Upper lobe of left lung (tissue), 4 donors: ENCODE results near the gene NSUN5.

ENCODE experiments used
- EP300 ChIP-seq, 4 donors: sonication (generic); formaldehyde crosslinking; IDR thresholded peaks; one replicate each; pipeline ENCODE4 v1.5.1; 2017; ENCODE audit warnings: antibody characterized with exemption in 4 of 4, control low read depth in 2 of 4
- POLR2A ChIP-seq, 4 donors: fragments of 450-650 bp; IDR thresholded peaks; one replicate each; pipeline ENCODE4 v1.5.1; 2016 to 2017; ENCODE audit warnings: antibody characterized with exemption in 4 of 4, mild to moderate bottlenecking in 2 of 4
- POLR2AphosphoS5 ChIP-seq, 2 donors: sonication (generic); formaldehyde crosslinking; IDR thresholded peaks; one replicate each; pipeline ENCODE4 v1.5.1; 2017; ENCODE audit warnings: antibody characterized with exemption in 2 of 2
- TF ChIP-seq, protein P1 (sequence below), 6 experiments: fragments of 450-650 bp in 4 of 6; fragments of 200-600 bp in 2 of 6; sonication (generic) in 2 of 6; IDR thresholded peaks; one replicate each; pipeline ENCODE4 v1.5.1; 2016 to 2019; ENCODE audit warnings: antibody characterized with exemption in 6 of 6

- TF ChIP-seq, protein P1, sequence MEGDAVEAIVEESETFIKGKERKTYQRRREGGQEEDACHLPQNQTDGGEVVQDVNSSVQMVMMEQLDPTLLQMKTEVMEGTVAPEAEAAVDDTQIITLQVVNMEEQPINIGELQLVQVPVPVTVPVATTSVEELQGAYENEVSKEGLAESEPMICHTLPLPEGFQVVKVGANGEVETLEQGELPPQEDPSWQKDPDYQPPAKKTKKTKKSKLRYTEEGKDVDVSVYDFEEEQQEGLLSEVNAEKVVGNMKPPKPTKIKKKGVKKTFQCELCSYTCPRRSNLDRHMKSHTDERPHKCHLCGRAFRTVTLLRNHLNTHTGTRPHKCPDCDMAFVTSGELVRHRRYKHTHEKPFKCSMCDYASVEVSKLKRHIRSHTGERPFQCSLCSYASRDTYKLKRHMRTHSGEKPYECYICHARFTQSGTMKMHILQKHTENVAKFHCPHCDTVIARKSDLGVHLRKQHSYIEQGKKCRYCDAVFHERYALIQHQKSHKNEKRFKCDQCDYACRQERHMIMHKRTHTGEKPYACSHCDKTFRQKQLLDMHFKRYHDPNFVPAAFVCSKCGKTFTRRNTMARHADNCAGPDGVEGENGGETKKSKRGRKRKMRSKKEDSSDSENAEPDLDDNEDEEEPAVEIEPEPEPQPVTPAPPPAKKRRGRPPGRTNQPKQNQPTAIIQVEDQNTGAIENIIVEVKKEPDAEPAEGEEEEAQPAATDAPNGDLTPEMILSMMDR (IDR thresholded peaks at IDR 0.05) = no peak
- TF ChIP-seq POLR2A (IDR thresholded peaks at IDR 0.05) (no peak), EP300 (IDR thresholded peaks at IDR 0.05) (no peak), POLR2AphosphoS5 (IDR thresholded peaks at IDR 0.05) (no peak)
Observed at GRCh38 chr7:73316521-73316920, 7.9 kb upstream of the NSUN5 start.
